ENCODE results near the gene PTPN1.

DNA sequence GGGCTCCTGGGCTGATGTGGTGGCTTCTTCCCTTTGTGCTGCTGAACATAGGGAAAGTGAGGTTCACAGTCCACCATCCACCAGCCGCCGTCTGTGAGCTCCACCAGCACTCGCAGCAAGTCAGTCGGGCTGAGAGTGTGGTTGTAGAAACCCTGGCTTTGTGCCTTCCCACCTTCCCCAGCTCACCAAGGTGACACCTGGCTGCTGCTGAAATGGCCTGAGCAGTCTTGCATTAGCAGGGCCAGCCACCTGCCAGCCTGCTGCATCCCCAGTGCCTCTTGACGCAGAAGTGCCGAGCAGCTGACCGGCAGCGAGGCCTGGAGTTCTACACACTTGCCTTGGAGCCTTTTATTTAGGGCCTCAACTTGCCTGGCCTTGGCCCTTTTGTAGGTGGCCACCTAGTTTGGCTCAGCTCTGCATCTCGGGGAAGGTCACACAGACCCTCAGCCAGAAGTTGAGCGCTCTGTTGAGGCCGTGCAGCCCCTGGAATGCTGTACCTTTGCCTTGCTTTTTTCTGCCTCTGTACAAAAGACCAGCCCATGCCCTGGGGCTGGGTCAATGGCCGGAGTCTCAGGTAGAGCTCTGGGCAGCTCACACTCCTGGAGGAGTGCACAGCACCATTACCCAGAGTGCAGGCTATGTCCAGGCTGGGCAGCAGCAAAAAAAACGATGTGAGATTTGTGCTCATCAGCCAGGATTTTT, 76.5 kb downstream of the PTPN1 start:
- TF ChIP-seq GATA2 (IDR thresholded peaks at IDR 0.05; ENCODE audit: low read depth, low read length) (no peak), GATA3 (IDR thresholded peaks at IDR 0.05; ENCODE audit: low read depth, low read length) (no peak)
